ENCODE results near the gene SLC9A8.

The SLC9A8 gene

GRCh38 chr20:49871391-49871948 is 58.8 kb downstream of the SLC9A8 start:
- no peak overlapping the region for H3K4me3 ChIP-seq (ENCODE audit: low read depth, low read length)

GRCh38 chr20:49872056-49872455 is 59.4 kb downstream of the SLC9A8 start:
- H3K4me3 ChIP-seq (ENCODE audit: low read depth, low read length): no peak overlapping the region

- no peak overlapping the region for H3K4me3 ChIP-seq (ENCODE audit: low read depth, low read length)
Observed at GRCh38 chr20:49874696-49875095, 62.1 kb downstream of the SLC9A8 start.

- H3K4me3 ChIP-seq (ENCODE audit: low read depth, low read length): no peak overlapping the region
Observed at GRCh38 chr20:49877386-49877921, 64.8 kb downstream of the SLC9A8 start.

GRCh38 chr20:49878977-49879376 is 66.3 kb downstream of the SLC9A8 start:
- no peak overlapping the region for H3K4me3 ChIP-seq (ENCODE audit: low read depth, low read length)

GRCh38 chr20:49880177-49880576 is 67.5 kb downstream of the SLC9A8 start:
- H3K4me3 ChIP-seq (ENCODE audit: low read depth, low read length): no peak overlapping the region

GRCh38 chr20:49880724-49881445 is 68.3 kb downstream of the SLC9A8 start:
- H3K4me3 ChIP-seq (ENCODE audit: low read depth, low read length): no peak overlapping the region

GRCh38 chr20:49882171-49882970 is 69.7 kb downstream of the SLC9A8 start:
- no peak overlapping the region for H3K4me3 ChIP-seq (ENCODE audit: low read depth, low read length)

GRCh38 chr20:49883246-49883802 is 70.7 kb downstream of the SLC9A8 start:
- no peak overlapping the region for H3K4me3 ChIP-seq (ENCODE audit: low read depth, low read length)

GRCh38 chr20:49885558-49886332 is 73.1 kb downstream of the SLC9A8 start:
- no peak overlapping the region for H3K4me3 ChIP-seq (ENCODE audit: low read depth, low read length)

- H3K4me3 ChIP-seq (ENCODE audit: low read depth, low read length): no peak overlapping the region
Observed at GRCh38 chr20:49886571-49887213, 74.1 kb downstream of the SLC9A8 start.

- H3K4me3 ChIP-seq (ENCODE audit: low read depth, low read length): no peak overlapping the region
Observed at GRCh38 chr20:49887251-49888211, 74.9 kb downstream of the SLC9A8 start.

GRCh38 chr20:49888212-49889000 is 75.8 kb downstream of the SLC9A8 start:
- no peak overlapping the region for H3K4me3 ChIP-seq (ENCODE audit: low read depth, low read length)

- H3K4me3 ChIP-seq (ENCODE audit: low read depth, low read length): no peak overlapping the region
Observed at GRCh38 chr20:49889001-49889934, 76.6 kb downstream of the SLC9A8 start.

GRCh38 chr20:49889935-49890333 is 77.3 kb downstream of the SLC9A8 start:
- H3K4me3 ChIP-seq (ENCODE audit: low read depth, low read length): no peak overlapping the region

GRCh38 chr20:49890471-49891361 is 78.1 kb downstream of the SLC9A8 start:
- H3K4me3 ChIP-seq (ENCODE audit: low read depth, low read length): no peak overlapping the region
